Omental fat pad (tissue), 4 donors: ENCODE data around the gene VPREB3. TPM values are rescaled to one million over a fixed set of nuclear protein-coding genes. Genes with fewer than 3 reads are reported as not detected.

Source experiments
- ATAC-seq: fragments of 150-250 bp; one replicate; pipeline ENCODE4 v1.9.1; 2016; ENCODE audit warnings: mild to moderate bottlenecking, moderate library complexity; ENCODE audit not compliant: low FRiP score
- DNase-seq: peaks from one replicate; pipeline ENCODE4 v3.0.0-alpha.2; 2019; ENCODE audit warnings: low spot score
- total RNA-seq, 4 donors: library from RNA; depleted of rRNA; stranded (reverse); fragments of >200 nt; gene quantifications; one replicate each; pipeline ENCODE4 v1.1.0, GENCODE V29; 2016
- TF ChIP-seq, protein P1 (sequence below), 3 donors: fragments of 450-650 bp; IDR thresholded peaks; one replicate each; pipeline ENCODE4 v1.5.1; 2016 to 2017; ENCODE audit warnings: antibody characterized with exemption in 3 of 3, mild to moderate bottlenecking in 3 of 3, moderate library complexity in 2 of 3

VPREB3 gene
- total RNA-seq, 4 donors from 2014 or later = not detected

- TF ChIP-seq, protein P1, sequence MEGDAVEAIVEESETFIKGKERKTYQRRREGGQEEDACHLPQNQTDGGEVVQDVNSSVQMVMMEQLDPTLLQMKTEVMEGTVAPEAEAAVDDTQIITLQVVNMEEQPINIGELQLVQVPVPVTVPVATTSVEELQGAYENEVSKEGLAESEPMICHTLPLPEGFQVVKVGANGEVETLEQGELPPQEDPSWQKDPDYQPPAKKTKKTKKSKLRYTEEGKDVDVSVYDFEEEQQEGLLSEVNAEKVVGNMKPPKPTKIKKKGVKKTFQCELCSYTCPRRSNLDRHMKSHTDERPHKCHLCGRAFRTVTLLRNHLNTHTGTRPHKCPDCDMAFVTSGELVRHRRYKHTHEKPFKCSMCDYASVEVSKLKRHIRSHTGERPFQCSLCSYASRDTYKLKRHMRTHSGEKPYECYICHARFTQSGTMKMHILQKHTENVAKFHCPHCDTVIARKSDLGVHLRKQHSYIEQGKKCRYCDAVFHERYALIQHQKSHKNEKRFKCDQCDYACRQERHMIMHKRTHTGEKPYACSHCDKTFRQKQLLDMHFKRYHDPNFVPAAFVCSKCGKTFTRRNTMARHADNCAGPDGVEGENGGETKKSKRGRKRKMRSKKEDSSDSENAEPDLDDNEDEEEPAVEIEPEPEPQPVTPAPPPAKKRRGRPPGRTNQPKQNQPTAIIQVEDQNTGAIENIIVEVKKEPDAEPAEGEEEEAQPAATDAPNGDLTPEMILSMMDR (IDR thresholded peaks at IDR 0.05) = no peak
- ATAC-seq = no peak
- DNase-seq = no peak
Measured at GRCh38 chr22:23793326-23793725, 39.1 kb upstream of the VPREB3 start.

GRCh38 chr22:23791738-23792645 lies 37.8 kb upstream of the VPREB3 start:
- DNase-seq (no peak), ATAC-seq (no peak)
- TF ChIP-seq, protein P1 (IDR thresholded peaks at IDR 0.05) = no peak

DNA sequence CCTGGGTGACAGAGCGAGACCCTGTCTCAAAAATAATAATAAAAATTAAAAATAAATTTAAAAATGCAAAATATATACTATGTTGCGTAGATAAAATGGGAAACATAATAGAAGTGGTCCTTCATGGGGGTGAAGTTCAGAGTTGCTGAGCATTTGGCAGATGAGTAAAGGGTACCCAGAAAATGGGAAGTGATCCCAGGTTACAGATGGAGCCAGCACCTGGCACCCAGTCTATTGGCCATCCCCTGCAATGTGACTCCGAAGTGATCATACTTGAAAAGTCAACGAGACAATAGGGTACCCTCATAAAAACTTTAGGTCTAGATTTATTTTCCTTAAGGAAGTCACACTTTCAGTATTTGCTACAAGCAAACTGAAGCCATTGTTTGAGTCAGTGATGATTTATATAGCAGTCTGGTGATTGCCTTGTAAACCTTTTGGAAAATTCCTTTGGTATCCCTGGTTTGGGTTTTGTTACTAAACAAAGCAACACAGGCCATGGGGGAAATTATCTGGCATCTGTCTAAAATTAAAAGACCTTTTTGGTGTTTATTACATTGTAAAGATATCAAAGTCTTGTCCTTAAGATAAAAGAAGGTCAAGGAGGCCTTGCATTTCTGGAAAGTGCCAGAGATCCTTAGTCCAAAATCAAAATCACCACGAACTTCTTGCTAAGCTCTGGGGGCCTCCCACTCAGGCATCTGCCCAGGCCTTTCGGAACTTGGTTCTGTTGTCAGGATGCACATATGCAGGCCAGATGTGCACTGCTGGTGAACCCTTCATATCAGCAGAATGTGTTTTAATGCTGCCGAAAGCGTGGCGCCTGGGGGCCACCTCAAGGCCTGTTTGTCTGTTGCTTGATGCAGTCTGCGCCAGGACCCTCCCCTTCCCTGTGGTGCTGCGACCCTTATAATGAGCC lies 36.9 kb upstream of the VPREB3 start:
- no peak for ATAC-seq
- DNase-seq = no peak
- TF ChIP-seq, protein P1 (IDR thresholded peaks at IDR 0.05) = no peak

DNA sequence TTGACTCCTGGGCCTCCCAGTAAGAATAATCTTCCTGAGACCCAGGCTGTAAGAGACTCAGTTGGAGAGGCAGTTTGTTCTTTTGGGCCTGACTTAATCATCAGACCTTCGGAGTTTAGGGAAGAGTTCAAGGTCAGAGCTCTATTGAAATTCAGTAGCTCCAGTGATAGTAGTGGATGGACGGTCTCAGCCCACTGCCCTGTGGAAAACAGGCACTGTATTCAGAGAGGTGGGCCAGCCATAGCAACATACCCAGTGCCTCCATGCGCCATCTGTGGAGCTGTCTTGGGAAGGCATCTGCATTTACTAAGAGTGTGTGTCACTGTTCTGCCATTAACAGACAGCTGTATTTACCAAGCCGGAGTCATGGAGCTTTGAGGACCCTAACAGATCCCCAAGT lies 35.4 kb upstream of the VPREB3 start:
- ATAC-seq = no peak
- TF ChIP-seq, protein P1 (IDR thresholded peaks at IDR 0.05) = no peak
- DNase-seq = no peak

GRCh38 chr22:23789121-23789520 lies 34.9 kb upstream of the VPREB3 start:
- TF ChIP-seq, protein P1 (IDR thresholded peaks at IDR 0.05) = no peak
- no peak for DNase-seq
- no peak for ATAC-seq

GRCh38 chr22:23787910-23788309 lies 33.7 kb upstream of the VPREB3 start:
- DNase-seq (no peak), ATAC-seq (no peak)
- TF ChIP-seq, protein P1 (IDR thresholded peaks at IDR 0.05) = no peak
